Measurements from ENCODE around the gene GTF3A. TPM values are rescaled to one million over a fixed set of nuclear protein-coding genes. Genes with fewer than 3 reads are reported as not detected.
A peak's percentile ranks its signal among the peaks of the same experiment; 100 is the strongest.

The GTF3A gene
- total and polyA plus RNA-seq, 2 of the 8 experiments (the other 6 are each of a cell fraction or from before 2014, with no cell fraction given), result 41.6 to 96.5 TPM

DNA sequence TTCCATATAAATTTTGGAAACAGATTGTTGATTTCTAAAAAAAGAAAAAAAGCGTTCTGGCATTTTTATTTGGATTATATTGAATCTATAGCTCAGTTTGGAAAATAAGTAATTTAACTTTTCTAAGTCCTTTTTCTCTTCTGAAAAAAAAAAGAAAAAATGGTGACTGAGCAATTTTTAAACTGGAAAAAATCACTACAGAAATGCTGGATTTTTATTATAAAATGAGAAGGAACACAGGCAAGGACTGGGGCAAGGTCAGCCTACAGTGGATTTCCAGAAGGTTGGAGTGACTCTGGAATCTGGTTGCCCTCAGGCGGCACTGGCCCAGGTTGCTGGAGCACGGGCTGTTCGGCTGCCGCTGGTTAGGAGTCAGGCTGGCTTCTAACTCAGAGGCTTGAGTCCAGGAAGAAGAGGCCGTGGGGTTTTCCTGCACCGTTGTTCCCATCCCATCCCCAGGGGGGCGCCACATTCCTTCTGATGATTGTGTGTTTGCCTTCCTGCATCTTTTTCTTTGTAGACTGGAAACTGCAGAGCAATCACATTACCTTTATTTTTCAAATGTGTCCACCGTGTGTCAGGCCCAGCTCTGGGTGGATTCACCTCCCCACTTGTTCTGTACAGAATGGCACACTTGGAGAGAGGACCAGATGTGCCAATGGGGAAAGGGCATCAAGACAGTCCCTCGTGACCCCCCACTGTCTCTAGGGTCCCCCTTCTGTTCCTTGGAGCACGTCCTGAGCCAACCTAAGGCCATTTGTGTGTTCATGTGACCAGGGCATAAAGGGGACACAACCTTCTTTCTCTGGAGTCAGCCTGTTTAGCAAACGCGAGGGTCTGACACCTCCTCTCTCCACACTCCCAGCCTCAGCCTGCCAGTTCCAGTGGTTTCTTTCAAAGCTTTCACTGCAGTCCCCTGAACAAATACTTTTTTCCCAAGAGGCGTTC is 44.5 kb upstream of the GTF3A start:
- Histone ChIP-seq H4K8ac (ENCODE audit: extremely low read depth, insufficient read depth, low read length) (no peak overlapping the region), H2BK20ac (ENCODE audit: low read length) (no peak overlapping the region), H2AK5ac (ENCODE audit: low read depth, low read length) (no peak overlapping the region), H4K5ac (ENCODE audit: insufficient read length, low read depth, low read length) (no peak overlapping the region), H3K23me2 (ENCODE audit: low read depth, low read length) (no peaks in the 10 kb centered on the region), H3K23ac (ENCODE audit: insufficient read length) (no peak overlapping the region), H3K27ac (ENCODE audit: low read depth, low read length) (no peak overlapping the region), H3K36me3 (ENCODE audit: control insufficient read depth in 2 of 4, insufficient read depth in 4 of 4, low read length in 3 of 4) (no peaks in the 10 kb centered on the region), H3K18ac (ENCODE audit: extremely low read depth, low read length) (no peak overlapping the region), H2BK15ac (ENCODE audit: low read length) (no peak overlapping the region; the same call in 1 of the 2 replicates), H3K4ac (replicated peaks; ENCODE audit: insufficient read length, low read depth, low read length) (no peak overlapping the region), H3K4me1 (replicated peaks in 1 of 4; ENCODE audit: control insufficient read depth in 3 of 4, insufficient read depth in 4 of 4, low read length in 3 of 4) (peaks cover 0 to 16% (median 10%) of the 10 kb centered on the region in 4 experiments; a peak in 6 of 7 replicates), H3K9ac (replicated peaks in 1 of 4; ENCODE audit: extremely low read depth in 1 of 4, low read depth in 3 of 4, low read length in 3 of 4) (no peak overlapping the region), H2BK120ac (replicated peaks; ENCODE audit: low read depth, low read length) (no peak overlapping the region), H2AFZ (ENCODE audit: low read length) (no peak overlapping the region), H3K27me3 (replicated peaks in 1 of 4; ENCODE audit: control insufficient read depth in 3 of 4, extremely low read depth in 1 of 4, insufficient read depth in 3 of 4, low read length in 3 of 4) (no peaks in the 10 kb centered on the region), H3K14ac (ENCODE audit: insufficient read length) (no peak overlapping the region), H4K20me1 (replicated peaks in 1 of 2; ENCODE audit: control insufficient read depth in 1 of 2, insufficient read depth in 2 of 2, low read length in 2 of 2) (no peaks in the 10 kb centered on the region), H2BK5ac (ENCODE audit: low read depth, low read length) (peak overlapping the region; percentile 18; the same call in 1 of the 2 replicates), H3K56ac (replicated peaks; ENCODE audit: insufficient read length, low read depth, low read length) (no peak overlapping the region), H2BK12ac (ENCODE audit: low read depth, low read length) (peak overlapping the region; percentile 70; the same call in 1 of the 2 replicates), H3K79me1 (ENCODE audit: low read depth, low read length) (no peaks in the 10 kb centered on the region), H3K4me3 (ENCODE audit: extremely low read depth in 1 of 4, insufficient read depth in 2 of 4, low read depth in 3 of 4, low read length in 4 of 4) (no peak overlapping the region; a peak in 1 of 8 replicates), H4K91ac (replicated peaks; ENCODE audit: insufficient read length, low read length) (no peak overlapping the region), H3K79me2 (ENCODE audit: control insufficient read depth in 1 of 2, insufficient read depth in 2 of 2, low read length in 2 of 2) (no peaks in the 10 kb centered on the region), H3K9me3 (ENCODE audit: insufficient read depth in 2 of 2, low read depth in 1 of 2, low read length in 1 of 2) (no peaks in the 10 kb centered on the region), H3K4me2 (ENCODE audit: insufficient read depth in 1 of 2, low read depth in 2 of 2, low read length in 2 of 2) (no peak overlapping the region)
- CTCF ChIA-PET (ENCODE audit: partially characterized antibody), result interaction anchor here (0.6 to 8.5 kb wide), 20 partner anchors 10 to 568 kb away, joined by 3 to 53 read pairs (median 4); partner anchors contain the start of genes GTF3A and LNX2
- 51% methylated on average over 14 of the region's 14 CpGs; no CpG with 5 or more reads in 1 of the 2 experiments for WGBS, 2 experiments (ENCODE audit: extremely low coverage in 1 of 2, insufficient coverage in 1 of 2, insufficient read length in 1 of 2, insufficient replicate concordance in 2 of 2, low coverage in 1 of 2, low lambda C conversion rate in 2 of 2, missing lambda C conversion rate in 1 of 2)
- peak; percentile 78 to 95 for DNase-seq (ENCODE audit: low read depth in 1 of 2, low spot score in 2 of 2)
- POLR2A ChIA-PET (ENCODE audit: partially characterized antibody), result interaction anchor here (1.3 kb wide), 1 partner anchor 45 kb away, joined by 5 read pairs; the partner anchor contains the start of gene GTF3A
- TF ChIP-seq, protein P1, sequence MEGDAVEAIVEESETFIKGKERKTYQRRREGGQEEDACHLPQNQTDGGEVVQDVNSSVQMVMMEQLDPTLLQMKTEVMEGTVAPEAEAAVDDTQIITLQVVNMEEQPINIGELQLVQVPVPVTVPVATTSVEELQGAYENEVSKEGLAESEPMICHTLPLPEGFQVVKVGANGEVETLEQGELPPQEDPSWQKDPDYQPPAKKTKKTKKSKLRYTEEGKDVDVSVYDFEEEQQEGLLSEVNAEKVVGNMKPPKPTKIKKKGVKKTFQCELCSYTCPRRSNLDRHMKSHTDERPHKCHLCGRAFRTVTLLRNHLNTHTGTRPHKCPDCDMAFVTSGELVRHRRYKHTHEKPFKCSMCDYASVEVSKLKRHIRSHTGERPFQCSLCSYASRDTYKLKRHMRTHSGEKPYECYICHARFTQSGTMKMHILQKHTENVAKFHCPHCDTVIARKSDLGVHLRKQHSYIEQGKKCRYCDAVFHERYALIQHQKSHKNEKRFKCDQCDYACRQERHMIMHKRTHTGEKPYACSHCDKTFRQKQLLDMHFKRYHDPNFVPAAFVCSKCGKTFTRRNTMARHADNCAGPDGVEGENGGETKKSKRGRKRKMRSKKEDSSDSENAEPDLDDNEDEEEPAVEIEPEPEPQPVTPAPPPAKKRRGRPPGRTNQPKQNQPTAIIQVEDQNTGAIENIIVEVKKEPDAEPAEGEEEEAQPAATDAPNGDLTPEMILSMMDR (IDR thresholded peaks at IDR 0.05; ENCODE audit: control extremely low read depth in 1 of 3, insufficient read depth in 1 of 3, low read depth in 1 of 3, low read length in 3 of 3), result peak; percentile 74 to 80 (median 79)
- TF ChIP-seq RAD21 (IDR thresholded peaks at IDR 0.05 in 1 of 2, conservative IDR thresholded peaks at IDR 0.05 in 1 of 2; ENCODE audit: low read depth in 2 of 2, low read length in 2 of 2) (peak; percentile 83 to 88), HDAC2 (IDR thresholded peaks at IDR 0.05; ENCODE audit: borderline replicate concordance in 1 of 2, low read depth in 2 of 2, low read length in 2 of 2) (no peak)
- peak; percentile 90 for FAIRE-seq
